ENCODE data around the gene LEAP2.

Gene LEAP2

DNA sequence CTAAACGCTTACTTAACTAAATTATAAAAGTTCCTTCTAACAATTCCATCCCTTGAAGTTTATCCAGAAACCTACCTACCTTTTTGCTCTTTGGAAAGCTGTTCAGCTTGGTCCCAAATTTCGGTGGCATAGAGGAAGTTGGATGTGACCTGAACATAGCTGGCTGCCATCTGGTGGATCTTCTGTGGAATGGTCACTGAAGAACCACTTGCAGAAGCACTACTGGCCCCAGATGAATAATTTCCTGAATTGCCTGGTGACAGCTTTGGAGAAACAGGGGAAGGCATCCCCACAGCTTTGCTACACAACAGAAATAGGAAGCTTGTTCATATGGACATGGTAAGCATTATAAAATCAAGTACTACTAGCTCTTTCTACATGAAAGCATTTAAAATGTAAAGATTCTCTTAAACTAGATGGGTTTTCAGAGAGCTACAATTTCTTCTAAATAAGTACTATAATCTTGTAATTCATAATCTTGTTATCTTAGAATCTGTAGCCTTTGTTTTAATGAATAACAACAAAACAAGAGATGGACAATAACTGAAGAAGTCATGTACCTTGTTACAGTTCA, 9.9 kb downstream of the LEAP2 start:
- DNase-seq, result peak; percentile 62

DNA sequence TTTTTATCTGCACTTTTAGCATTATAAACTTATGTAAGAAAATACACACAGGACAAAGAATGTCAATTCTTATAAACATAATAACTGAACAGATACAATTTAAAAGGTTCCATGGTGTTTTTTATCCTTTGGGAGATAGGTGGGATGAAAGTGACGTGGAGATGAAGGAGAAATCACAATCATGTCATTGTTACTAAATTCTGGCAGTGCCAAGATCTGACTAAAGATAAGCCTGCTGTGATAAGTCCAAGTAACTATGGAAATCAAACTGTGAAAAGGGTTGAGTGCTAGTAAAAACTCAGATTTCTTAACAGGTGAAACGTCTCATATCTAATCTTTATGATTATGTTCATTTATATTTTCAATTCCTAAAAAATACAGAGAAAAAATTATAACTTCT, 11.1 kb downstream of the LEAP2 start:
- DNase-seq, result no peak

DNA sequence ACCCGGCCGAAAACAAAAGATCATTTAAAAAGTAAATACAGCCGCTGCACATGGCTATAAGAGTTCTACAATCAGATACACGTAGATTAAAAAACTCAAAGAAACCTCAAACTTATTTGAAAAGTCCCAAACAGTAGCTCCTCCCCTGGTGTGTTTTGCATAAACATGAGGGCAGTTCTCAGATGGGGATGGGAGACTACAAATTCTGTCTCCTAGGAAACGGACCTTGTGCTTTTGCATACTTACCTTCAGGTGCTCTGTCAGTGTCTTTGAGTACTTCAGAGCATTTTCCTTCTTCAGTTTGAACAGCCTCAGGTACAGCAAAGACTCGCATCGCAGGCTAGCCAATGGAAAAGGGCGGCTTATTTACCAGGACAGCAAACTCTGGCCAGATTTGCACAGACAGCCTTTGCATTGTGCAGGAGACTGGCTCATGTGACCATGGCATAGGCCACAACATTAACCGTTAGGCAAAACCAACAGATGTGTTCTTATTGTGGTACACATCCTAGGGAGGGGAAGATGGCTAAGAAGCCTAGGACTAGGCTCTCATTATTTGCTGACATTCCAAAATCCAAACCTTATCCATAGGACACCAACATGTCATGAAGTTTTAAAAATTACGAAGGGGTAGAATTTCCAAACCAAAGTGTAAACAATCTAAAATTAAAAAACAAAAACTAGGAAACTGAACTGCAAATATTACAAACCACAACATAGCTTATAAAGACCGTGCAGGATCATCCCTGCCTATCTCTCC, 12.8 kb downstream of the LEAP2 start:
- DNase-seq, result no peak

DNA sequence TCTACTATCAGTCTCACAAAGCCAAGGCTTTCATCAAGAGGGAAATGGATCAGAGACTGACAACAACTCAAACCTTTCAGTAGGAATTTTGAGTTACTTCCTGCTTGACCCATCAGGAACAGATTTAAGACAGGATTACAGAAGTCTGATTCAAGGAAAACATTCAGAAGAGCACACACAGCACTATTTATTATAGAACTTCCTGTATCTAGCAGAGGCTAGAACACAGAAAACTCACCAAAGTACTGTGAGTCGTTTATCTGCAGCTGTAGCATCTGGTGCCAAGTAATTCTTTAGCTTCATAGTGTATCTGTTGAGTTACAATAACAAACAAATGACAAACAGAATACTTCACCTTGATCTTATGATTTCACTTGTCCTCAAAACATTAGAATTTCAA, 13.8 kb downstream of the LEAP2 start:
- DNase-seq, result no peak

DNA sequence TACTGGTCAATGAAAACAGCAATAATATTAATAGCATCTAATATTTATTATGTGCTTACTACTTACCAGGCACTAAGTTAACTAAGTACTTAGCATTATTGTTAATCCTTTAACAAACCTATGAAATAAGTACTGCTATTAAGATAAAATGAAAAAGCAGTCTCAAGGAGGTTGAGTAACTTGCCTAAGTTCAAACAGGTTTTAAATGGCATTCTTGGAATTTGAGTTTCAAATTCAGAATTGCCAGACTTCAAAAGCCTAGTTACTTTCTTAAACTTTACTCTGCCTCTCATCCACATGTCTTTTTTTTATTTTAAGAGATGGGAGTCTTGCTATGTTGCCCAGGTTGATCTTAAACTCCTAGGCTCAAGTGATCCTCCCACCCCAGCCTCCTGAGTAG, 16.0 kb downstream of the LEAP2 start:
- DNase-seq, result no peak

DNA sequence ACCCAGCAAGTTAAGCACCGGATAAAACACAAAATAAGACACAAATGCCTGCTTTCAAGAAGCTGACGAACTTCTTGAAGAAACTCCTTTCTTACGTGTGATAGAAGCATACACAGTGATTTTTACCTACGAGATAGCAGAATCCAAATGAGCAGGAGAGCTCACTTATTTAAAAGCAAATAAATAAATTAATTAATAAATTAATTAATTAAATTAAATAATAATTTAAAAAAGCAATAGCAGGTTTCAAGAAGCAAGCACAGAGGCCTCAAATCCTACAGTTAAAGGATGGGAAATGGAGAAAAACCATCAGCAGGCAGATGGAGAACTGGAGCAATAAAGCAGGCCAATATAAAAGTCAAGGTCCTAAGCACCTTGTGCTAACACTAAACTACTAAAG, 17.3 kb downstream of the LEAP2 start:
- no peak for DNase-seq

DNA sequence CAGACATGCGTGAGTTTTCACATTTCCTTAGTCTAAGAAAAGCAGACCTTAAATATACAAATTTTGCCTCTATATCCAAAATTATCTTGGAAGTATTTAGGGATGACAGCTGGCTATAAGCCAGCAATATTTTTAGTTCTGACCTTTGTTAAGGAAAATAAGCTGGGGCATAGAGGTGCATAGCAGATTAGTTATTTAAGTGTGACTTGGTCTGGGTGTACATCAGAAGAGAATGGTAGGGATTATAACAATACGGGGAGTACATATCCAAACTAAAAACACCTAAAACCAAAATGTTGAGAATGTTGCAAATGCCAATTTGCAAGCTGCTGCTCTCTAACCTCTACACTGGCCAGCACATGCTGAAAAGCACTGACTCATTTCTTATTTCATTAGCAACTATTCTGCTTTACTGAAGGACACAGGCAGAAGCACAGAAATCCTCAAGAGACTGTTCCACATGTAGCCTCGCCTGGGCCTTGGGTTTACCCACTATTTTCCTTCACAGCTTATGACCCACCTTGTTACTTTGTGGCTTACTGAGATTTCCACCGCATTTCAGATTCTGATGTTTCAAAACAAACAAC, 22.3 kb downstream of the LEAP2 start:
- DNase-seq, result no peak

DNA sequence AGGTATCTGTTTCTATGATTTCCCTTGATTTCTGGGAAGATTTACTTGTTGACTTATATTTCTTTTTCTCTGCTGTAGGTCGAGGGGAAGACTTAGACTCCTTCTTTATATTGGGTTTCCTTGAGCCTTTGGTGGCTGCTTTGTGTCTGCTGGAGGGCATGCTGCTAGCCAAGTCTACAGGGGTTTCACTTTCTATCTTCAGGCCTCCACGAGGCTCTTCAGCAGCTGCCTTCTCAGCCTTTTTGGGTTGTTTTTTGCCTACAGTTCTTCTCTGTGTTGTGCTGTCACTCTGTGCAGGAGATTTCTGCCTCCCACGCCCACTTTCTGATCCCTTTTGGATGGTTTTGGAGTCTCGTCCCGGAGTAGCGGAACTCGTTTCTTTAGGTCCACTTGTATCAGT, 23.2 kb downstream of the LEAP2 start:
- DNase-seq, result no peak

DNA sequence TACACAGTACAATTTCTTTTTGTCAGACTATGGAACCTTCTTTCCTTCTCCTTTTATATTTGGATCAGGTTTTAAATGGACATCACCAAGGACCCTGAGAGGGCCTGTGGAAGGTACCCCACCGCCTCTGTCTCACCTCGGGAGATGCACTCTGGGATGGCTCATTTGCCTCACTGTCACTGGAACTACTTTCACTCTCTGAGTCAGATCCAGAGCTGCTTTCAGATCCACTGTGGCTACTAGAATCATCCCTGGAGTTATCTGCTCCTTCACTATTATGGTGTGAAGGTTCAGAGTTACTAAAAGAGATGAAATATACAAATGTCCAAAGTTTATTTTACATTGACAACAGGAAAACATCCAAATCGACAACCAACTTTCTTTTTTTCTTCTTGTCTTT, 24.6 kb downstream of the LEAP2 start:
- no peak for DNase-seq

DNA sequence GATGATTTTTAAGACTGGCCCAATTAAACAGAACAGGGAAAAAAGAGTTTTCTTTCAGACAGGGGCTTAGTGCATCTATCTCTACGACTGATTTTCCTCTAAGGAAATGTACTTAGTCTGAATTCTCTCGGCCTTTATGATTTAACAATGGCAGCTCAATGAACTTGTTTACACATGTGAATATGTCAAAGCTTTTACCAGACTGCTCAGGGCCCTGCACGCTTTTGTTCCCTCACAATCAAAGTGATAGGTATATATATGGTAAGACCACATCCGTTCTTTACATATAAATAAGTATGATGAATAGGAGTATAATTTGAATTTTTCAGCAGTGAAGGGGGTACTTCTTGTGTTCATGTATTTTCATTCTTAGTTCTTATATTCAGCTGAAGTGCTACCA, 27.6 kb downstream of the LEAP2 start:
- DNase-seq, result no peak

DNA sequence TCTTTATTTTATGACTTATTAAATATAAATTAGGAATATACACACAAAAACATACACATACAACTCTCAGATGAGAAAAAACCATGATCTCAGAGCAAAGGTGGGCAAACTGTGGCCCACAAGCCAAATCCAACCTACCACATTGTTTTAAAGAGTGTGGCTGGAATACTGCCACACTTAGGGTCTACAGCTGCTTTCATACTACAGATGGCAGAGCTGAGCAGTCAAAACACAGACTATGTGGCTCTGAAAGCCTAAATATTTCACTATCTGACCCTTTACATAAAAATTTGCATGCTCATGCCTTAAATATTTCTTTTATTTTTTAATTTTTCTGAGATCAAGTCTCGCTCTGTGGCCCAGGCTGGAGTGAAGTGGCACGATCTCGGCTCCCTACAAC, 28.3 kb downstream of the LEAP2 start:
- peak; percentile 6 for DNase-seq

DNA sequence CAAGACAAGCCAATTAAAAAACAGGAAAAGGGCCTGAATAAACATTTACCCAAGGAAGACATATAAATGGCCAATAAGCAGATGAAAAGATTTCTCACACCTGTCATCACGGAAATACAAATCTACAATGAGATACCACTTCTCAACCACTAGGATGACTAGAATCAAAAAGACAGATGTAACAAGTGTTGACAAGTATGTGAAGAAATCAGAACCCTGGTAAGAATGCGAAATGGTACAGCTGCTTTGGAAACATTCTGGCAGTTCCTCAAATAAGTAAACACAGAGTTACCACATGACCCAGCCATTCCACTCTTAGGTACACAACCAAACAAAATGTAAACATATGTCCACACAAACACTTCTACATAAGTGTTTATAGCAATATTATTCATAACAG, 32.5 kb downstream of the LEAP2 start:
- peak; percentile 13 for DNase-seq

DNA sequence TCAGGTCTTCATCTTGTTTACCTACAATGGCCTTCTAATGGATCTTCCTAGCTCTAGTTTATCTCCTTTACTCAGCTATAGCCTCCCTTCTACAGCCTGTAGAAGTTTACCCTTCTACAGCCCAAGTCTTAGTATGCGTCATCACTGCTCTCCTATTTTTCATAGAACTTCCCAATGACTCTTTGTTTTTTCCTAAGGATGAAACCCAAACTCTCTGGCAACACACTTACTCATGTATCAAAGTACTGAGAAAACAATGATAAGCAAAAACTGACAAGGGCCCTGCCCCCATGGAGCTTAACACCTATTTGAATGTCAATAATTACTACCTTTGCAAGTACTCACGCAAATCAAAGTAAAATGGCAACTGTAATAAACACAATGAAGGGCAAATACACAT, 33.7 kb downstream of the LEAP2 start:
- no peak for DNase-seq

DNA sequence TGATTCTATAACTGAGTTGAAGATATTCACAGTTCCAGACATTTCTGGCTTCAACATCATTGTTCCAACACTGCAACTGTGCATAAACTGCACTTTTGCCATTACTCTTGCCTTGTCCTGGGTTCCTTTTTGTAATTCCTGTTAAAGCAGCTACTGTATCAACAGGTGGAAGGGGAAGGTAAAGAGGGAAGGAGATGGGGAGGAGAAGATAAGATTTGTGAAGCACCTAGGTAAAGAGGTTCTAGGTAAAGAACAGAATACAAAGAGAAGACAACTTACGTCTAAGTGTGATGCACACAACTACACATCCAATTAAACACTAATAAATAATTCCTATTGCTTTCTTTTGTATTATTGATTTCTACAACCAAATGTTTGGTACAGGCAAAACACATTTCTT, 36.2 kb downstream of the LEAP2 start:
- DNase-seq, result no peak

DNA sequence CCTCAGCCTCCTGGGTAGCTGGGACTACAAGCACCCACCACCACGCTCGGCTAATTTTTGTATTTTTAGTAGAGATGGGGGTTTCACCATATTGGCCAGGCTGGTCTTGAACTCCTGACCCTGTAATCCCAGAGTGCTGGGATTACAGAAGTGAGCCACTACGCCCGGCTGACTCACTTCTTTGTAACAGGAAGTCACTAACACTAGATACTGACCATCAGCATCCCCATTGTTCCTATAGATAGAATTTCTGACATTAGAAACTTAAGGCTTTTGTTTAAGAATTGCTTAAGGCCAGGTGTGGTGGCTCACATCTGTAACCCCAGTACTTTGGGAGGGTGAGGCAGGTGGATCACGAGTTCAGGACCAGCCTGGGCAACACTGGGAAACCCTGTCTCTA, 42.2 kb downstream of the LEAP2 start:
- no peak for DNase-seq

DNA sequence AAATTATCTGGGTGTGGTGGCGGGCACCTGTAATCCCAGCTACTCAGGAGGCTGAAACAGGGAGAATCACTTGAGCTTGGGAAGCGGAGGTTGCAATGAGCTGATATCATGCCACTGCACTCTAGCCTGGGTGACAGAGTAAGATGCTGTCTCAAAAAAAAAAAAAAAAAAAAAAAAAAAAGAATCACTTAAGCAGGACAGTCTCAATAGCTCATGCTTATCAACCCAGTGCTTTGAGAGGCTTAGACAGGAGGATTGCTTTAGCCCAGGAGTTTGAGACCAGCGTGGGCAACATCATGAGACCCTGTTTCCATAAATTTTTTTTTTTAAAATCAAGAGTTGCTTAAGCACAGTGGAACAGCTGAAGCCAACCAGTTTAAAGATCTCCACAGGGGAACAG, 42.6 kb downstream of the LEAP2 start:
- DNase-seq, result no peak

Data from fibroblast of upper back skin (primary cell).